GM12801 (cell line): ENCODE results near the gene COMTD1.

Experiments
- TF ChIP-seq, protein P1 (sequence below): IDR thresholded peaks from one replicate; pipeline ENCODE4 v1.5.1; 2011; ENCODE audit warnings: control low read depth; ENCODE audit not compliant: insufficient read length; ENCODE audit errors: extremely low read depth

The COMTD1 gene

DNA sequence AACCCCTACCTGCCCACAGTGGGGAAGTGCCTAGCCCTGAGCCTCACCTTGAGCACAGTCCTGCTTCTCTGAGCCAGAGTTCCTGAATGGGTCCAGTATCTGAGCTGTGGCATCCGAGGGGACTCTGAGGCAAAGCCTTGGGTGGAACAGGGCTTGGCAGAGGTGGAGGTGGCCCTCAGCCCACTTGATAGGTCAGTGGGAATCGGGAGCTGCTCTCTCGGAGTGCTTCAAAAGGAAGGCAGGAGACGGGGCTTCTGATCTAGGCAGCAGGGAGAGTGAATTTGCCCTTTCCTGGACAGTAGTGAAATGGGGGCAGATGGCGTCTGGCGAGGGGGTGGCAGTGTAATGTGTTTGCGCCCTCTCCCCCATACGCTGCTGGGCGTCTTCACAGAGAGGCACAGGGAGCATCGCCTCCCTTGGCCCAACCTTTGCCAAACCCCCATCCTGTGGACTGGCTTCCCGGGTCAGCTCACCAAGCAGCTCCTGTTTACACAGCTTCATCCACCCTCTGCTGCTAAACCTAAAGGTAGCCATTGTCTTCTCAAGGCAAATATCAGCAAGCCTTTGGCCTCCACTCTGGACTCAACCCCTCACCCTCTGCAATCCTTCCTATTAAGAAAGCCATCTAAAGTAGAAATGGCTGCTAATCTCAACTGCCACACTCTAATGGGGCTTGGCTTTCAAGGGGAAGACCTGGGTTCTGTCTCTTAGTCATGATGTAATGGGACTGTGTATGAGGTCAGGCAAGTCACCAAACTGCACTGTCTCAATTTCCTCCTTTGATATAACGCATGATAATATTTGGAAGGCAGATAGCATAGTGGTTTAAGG is 46.3 kb downstream of the COMTD1 start:
- TF ChIP-seq, protein P1, sequence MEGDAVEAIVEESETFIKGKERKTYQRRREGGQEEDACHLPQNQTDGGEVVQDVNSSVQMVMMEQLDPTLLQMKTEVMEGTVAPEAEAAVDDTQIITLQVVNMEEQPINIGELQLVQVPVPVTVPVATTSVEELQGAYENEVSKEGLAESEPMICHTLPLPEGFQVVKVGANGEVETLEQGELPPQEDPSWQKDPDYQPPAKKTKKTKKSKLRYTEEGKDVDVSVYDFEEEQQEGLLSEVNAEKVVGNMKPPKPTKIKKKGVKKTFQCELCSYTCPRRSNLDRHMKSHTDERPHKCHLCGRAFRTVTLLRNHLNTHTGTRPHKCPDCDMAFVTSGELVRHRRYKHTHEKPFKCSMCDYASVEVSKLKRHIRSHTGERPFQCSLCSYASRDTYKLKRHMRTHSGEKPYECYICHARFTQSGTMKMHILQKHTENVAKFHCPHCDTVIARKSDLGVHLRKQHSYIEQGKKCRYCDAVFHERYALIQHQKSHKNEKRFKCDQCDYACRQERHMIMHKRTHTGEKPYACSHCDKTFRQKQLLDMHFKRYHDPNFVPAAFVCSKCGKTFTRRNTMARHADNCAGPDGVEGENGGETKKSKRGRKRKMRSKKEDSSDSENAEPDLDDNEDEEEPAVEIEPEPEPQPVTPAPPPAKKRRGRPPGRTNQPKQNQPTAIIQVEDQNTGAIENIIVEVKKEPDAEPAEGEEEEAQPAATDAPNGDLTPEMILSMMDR, result no peak

DNA sequence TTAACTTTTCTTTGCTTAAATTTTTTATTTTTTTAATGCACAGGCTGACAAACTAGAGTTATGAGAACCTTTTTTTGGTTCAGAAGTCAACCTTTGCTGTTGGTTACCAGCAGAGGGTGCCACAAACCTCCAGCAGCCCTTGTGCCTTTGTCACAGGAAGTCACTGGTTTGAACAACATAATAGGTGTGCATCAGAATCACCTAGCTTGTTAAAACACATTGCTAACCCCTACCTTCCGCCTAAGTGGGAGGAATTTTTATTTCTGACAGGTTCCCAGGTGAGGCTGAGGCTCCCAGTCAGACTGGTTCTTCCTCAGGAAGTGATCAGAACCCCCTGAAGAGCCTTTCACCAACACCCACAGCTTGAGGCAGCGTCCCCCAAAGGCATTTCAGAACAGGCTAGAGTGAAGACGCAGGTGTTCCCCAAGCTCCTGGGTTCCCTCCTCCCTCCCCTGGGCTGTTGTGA is 47.8 kb downstream of the COMTD1 start:
- TF ChIP-seq, protein P1, result no peak

DNA sequence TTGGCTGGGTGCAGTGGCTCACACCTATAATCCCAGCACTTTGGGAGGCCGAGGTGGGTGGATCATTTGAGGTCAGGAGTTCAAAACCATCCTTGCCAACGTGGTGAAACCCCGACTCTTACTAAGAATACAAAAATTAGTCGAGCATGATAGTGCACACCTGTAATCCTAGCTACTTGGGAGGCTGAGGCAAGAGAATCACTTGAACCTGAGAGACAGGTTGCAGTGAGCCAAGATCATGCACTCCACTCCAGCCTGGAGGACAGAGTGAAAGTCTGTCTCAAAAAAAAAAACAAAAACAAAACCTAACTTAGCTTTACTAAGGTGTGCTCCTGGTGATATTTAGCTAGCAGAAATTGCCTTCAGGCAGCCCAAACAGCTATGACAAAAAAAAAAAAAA is 49.4 kb downstream of the COMTD1 start:
- TF ChIP-seq, protein P1, result no peak
